MM.1S (cell line): ENCODE data around the gene CDKN2C.

ENCODE experiments used
- DNase-seq: peaks from one replicate; pipeline ENCODE4 v3.0.0-alpha.2; 2015
- H2AFZ ChIP-seq: fragments of 300-600 bp; sonication (generic); 2 replicates; pipeline ENCODE4 v1.6.0; 2016; ENCODE audit warnings: antibody characterized with exemption, low read length
- H3F3A ChIP-seq: fragments of 300-600 bp; sonication (generic); 2 replicates; pipeline ENCODE4 v1.6.1; 2016; ENCODE audit warnings: mild to moderate bottlenecking, antibody characterized with exemption, low read length, moderate library complexity, mixed read lengths; ENCODE audit not compliant: insufficient read depth
- H3K27ac ChIP-seq: fragments of 300-600 bp; sonication (generic); 2 replicates; pipeline ENCODE4 v1.5.1; 2016; ENCODE audit warnings: mild to moderate bottlenecking, low read length
- H3K27me3 ChIP-seq: fragments of 300-600 bp; sonication (generic); replicated peaks from 2 replicates; pipeline ENCODE4 v1.6.0; 2016; ENCODE audit warnings: low read length; ENCODE audit not compliant: insufficient read depth
- H3K36me3 ChIP-seq: fragments of 300-600 bp; sonication (generic); replicated peaks from 2 replicates; pipeline ENCODE4 v1.6.1; 2016; ENCODE audit warnings: mild to moderate bottlenecking, low read length, mixed read lengths; ENCODE audit not compliant: insufficient read depth
- H3K4me1 ChIP-seq: fragments of 300-600 bp; sonication (generic); 2 replicates; pipeline ENCODE4 v1.6.1; 2016; ENCODE audit warnings: low read length, mixed read lengths
- H3K4me2 ChIP-seq: fragments of 300-600 bp; sonication (generic); 2 replicates; pipeline ENCODE4 v1.6.0; 2016; ENCODE audit warnings: low read depth, low read length
- H3K4me3 ChIP-seq: fragments of 300-600 bp; sonication (generic); 2 replicates; pipeline ENCODE4 v1.5.1; 2016; ENCODE audit warnings: low read length, mixed read lengths
- H3K79me2 ChIP-seq: fragments of 300-600 bp; sonication (generic); 2 replicates; pipeline ENCODE4 v1.6.1; 2016; ENCODE audit warnings: mixed run types, low read length, mixed read lengths
- H3K9ac ChIP-seq: fragments of 300-600 bp; sonication (generic); 2 replicates; pipeline ENCODE4 v1.6.1; 2016; ENCODE audit warnings: low read length, mixed read lengths
- H3K9me2 ChIP-seq: fragments of 300-600 bp; sonication (generic); replicated peaks from 2 replicates; pipeline ENCODE4 v1.6.1; 2016; ENCODE audit warnings: mild to moderate bottlenecking, low read length, mixed read lengths; ENCODE audit not compliant: insufficient read depth
- H3K9me3 ChIP-seq: fragments of 300-600 bp; sonication (generic); replicated peaks from 2 replicates; pipeline ENCODE4 v1.6.1; 2016; ENCODE audit warnings: mild to moderate bottlenecking, low read length, mixed read lengths; ENCODE audit not compliant: insufficient read depth
- H4K20me1 ChIP-seq: fragments of 300-600 bp; sonication (generic); 2 replicates; pipeline ENCODE4 v1.6.1; 2016; ENCODE audit warnings: mild to moderate bottlenecking, low read length, moderate library complexity, mixed read lengths; ENCODE audit not compliant: insufficient read depth
- EZH2 ChIP-seq: fragments of 300-600 bp; sonication (generic); optimal IDR thresholded peaks from 2 replicates; pipeline ENCODE3; 2017; ENCODE audit warnings: low read depth, mild to moderate bottlenecking, antibody characterized with exemption, low read length, mixed read lengths
- EZH2phosphoT487 ChIP-seq: fragments of 300-600 bp; sonication (generic); IDR thresholded peaks from 2 replicates; pipeline ENCODE4 v1.6.1; 2018; ENCODE audit warnings: antibody characterized with exemption, low read length
- TF ChIP-seq, protein P1 (sequence below): fragments of 300-600 bp; sonication (generic); IDR thresholded peaks from 2 replicates; pipeline ENCODE4 v1.5.1; 2016; ENCODE audit warnings: antibody characterized with exemption, low read length, mixed read lengths

Gene CDKN2C

DNA sequence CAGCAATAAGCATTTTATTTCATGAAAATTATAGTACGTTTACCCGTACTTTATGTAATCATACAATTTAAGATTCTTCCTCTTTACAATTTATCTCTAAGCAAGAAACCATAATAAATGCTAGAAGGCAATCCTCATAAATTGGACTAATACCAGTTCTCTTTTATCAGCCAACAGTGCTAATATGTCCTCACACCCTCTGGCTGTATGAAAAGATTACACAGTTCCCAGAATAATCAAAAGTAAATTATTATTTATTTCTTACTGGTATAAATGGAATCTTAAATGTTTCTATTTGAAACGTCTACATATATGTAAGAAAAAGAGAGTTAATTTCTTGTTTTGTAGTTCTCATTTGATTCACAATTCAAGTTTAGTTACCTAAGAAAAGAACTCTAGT is 3.1 kb upstream of the CDKN2C start:
- H3K4me1 ChIP-seq = no peaks in the 10 kb centered on the region
- H3K36me3 ChIP-seq = no peaks in the 10 kb centered on the region
- no peaks in the 10 kb centered on the region for H3F3A ChIP-seq
- H3K27me3 ChIP-seq = no peaks in the 10 kb centered on the region
- H3K79me2 ChIP-seq = no peaks in the 10 kb centered on the region
- no peaks in the 10 kb centered on the region for H3K9me3 ChIP-seq
- H3K9ac ChIP-seq = no peak overlapping the region
- no peak overlapping the region for H3K4me3 ChIP-seq
- no peak overlapping the region for H3K27ac ChIP-seq
- no peaks in the 10 kb centered on the region for H3K9me2 ChIP-seq
- H2AFZ ChIP-seq = no peak overlapping the region
- no peak for DNase-seq
- TF ChIP-seq EZH2phosphoT487 (no peak), EZH2 (no peak)
- TF ChIP-seq, protein P1, sequence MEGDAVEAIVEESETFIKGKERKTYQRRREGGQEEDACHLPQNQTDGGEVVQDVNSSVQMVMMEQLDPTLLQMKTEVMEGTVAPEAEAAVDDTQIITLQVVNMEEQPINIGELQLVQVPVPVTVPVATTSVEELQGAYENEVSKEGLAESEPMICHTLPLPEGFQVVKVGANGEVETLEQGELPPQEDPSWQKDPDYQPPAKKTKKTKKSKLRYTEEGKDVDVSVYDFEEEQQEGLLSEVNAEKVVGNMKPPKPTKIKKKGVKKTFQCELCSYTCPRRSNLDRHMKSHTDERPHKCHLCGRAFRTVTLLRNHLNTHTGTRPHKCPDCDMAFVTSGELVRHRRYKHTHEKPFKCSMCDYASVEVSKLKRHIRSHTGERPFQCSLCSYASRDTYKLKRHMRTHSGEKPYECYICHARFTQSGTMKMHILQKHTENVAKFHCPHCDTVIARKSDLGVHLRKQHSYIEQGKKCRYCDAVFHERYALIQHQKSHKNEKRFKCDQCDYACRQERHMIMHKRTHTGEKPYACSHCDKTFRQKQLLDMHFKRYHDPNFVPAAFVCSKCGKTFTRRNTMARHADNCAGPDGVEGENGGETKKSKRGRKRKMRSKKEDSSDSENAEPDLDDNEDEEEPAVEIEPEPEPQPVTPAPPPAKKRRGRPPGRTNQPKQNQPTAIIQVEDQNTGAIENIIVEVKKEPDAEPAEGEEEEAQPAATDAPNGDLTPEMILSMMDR = no peak
- H3K4me2 ChIP-seq = no peak overlapping the region
- H4K20me1 ChIP-seq = no peaks in the 10 kb centered on the region

DNA sequence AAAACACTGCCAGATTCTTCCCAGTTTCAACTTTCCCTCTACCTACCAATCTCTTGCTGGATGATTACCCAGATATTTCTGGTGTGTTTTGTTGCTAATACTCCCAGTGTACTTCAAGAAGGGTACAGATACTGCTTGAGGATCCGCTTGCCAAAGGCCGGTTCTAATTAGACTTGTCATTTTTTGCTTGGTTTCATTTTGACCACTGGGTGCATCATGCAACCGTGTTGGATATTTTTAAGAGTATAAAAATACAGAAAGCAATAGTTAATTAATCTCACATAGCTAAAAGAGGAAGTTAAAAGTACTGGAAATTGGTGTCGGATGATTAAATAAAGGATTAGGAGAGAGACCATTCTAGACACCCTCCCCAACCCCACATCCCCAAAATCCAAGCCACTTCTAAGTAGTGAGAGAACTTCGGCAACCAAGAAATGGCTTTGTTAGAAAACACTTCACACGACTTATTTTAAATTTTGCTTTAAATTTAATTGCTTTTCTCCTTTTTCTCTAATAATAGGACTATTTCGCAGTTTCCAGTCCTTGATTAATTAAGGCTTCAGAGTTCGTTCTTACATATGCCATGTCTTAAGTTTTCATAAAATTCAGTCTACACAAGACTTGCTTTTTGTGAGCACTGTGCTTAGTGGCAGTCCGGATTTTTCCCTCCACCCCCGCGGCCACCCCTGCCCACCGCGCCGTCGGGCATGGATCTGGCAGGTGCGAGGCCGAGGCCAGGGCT is 2.5 kb upstream of the CDKN2C start:
- Histone ChIP-seq H3K9me3 (no peaks in the 10 kb centered on the region), H2AFZ (no peak overlapping the region), H3K9me2 (no peaks in the 10 kb centered on the region), H3K4me2 (no peak overlapping the region), H3K4me3 (no peak overlapping the region), H3K27ac (no peak overlapping the region), H3F3A (no peaks in the 10 kb centered on the region), H3K36me3 (no peaks in the 10 kb centered on the region), H3K79me2 (no peaks in the 10 kb centered on the region), H3K4me1 (no peaks in the 10 kb centered on the region), H3K27me3 (no peaks in the 10 kb centered on the region), H4K20me1 (no peaks in the 10 kb centered on the region), H3K9ac (no peak overlapping the region)
- TF ChIP-seq EZH2 = no peak
- TF ChIP-seq, protein P1 = no peak
- TF ChIP-seq EZH2phosphoT487 = no peak
- DNase-seq = no peak

DNA sequence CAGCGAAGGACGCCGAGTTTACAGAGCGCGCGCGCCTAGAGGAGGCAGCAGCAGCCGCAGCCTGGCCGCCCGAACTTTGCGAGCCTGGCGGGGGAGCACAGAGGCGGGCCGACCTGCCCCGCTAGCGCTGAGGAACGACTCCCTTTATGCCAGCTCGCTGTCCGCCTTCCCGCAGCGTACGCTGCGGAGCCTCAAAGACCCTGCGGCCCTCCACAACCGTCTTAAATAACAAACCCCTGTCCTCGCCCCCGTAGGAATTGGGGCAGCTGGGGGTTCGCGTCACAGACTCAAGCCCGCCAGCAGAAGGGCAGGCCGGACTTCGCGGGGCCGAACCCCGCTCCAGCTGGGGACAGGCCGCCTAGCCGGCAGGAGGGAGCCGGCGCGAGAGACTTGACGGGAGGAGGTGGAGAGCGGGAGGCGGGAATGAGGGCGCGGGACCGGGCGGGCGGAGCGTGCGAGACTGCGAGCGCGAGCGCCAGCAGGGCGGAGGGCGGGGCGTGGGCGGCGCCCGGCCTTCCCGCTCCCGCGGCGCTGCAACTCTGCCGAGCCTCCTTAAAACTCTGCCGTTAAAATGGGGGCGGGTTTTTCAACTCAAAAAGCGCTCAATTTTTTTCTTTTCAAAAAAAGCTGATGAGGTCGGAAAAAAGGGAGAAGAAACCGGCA is 1.8 kb upstream of the CDKN2C start:
- no peaks in the 10 kb centered on the region for H3K9me3 ChIP-seq
- no peaks in the 10 kb centered on the region for H3K79me2 ChIP-seq
- H3K27ac ChIP-seq = no peak overlapping the region
- no peaks in the 10 kb centered on the region for H3K9me2 ChIP-seq
- no peak for TF ChIP-seq EZH2
- TF ChIP-seq, protein P1 = no peak
- TF ChIP-seq EZH2phosphoT487 = no peak
- no peaks in the 10 kb centered on the region for H3K27me3 ChIP-seq
- H3F3A ChIP-seq = no peaks in the 10 kb centered on the region
- H3K36me3 ChIP-seq = no peaks in the 10 kb centered on the region
- no peaks in the 10 kb centered on the region for H4K20me1 ChIP-seq
- H3K4me2 ChIP-seq = no peak overlapping the region
- DNase-seq = no peak
- no peak overlapping the region for H2AFZ ChIP-seq
- no peak overlapping the region for H3K9ac ChIP-seq
- H3K4me1 ChIP-seq = no peaks in the 10 kb centered on the region
- no peak overlapping the region for H3K4me3 ChIP-seq
